Muscle layer of colon (tissue), 2 donors: Measurements from ENCODE around the gene INS.

Experiments used
- H3K27ac ChIP-seq: one replicate; pipeline ENCODE4 v1.7.0; 2013; ENCODE audit warnings: low read depth, mild to moderate bottlenecking, low read length, moderate library complexity
- H3K27me3 ChIP-seq, 2 donors: one replicate each; pipeline ENCODE4 v1.7.0; 2013; ENCODE audit warnings: low read length in 2 of 2, mild to moderate bottlenecking in 2 of 2; ENCODE audit not compliant: insufficient read depth in 2 of 2, control insufficient read depth in 1 of 2
- H3K36me3 ChIP-seq: one replicate; pipeline ENCODE4 v1.7.0; 2013; ENCODE audit warnings: mild to moderate bottlenecking, low read length; ENCODE audit not compliant: insufficient read depth
- H3K4me1 ChIP-seq: one replicate; pipeline ENCODE4 v1.7.0; 2013; ENCODE audit warnings: mild to moderate bottlenecking, low read length; ENCODE audit not compliant: insufficient read depth
- H3K4me3 ChIP-seq, 2 donors: one replicate each; pipeline ENCODE4 v1.7.0; 2013; ENCODE audit warnings: low read length in 2 of 2, low read depth in 1 of 2, mild to moderate bottlenecking in 1 of 2, moderate library complexity in 1 of 2
- H3K9ac ChIP-seq: one replicate; pipeline ENCODE4 v1.7.0; 2013; ENCODE audit warnings: low read length
- H3K9me3 ChIP-seq: one replicate; pipeline ENCODE4 v1.7.0; 2013; ENCODE audit warnings: mild to moderate bottlenecking, low read length
- donor health status: abdominal sarcoma.
- donor health status: Adenocarcinoma of cecum.

Gene INS

GRCh38 chr11:2203440-2204259, 42.6 kb upstream of the INS start:
- Histone ChIP-seq H3K9me3 (no peaks in the 10 kb centered on the region), H3K4me3 (no peak overlapping the region), H3K9ac (no peak overlapping the region), H3K27me3 (peaks cover 0 to 5% of the 10 kb centered on the region in 2 donors), H3K36me3 (no peaks in the 10 kb centered on the region), H3K4me1 (no peaks in the 10 kb centered on the region), H3K27ac (no peak overlapping the region)

GRCh38 chr11:2202900-2203439, 42.0 kb upstream of the INS start:
- no peaks in the 10 kb centered on the region for H3K9me3 ChIP-seq
- H3K27me3 ChIP-seq: peaks cover 0 to 5% of the 10 kb centered on the region in 2 donors
- no peak overlapping the region for H3K4me3 ChIP-seq
- H3K36me3 ChIP-seq: no peaks in the 10 kb centered on the region
- no peak overlapping the region for H3K9ac ChIP-seq
- H3K4me1 ChIP-seq: no peaks in the 10 kb centered on the region
- no peak overlapping the region for H3K27ac ChIP-seq

- Histone ChIP-seq H3K4me3 (no peak overlapping the region), H3K9me3 (no peaks in the 10 kb centered on the region), H3K36me3 (no peaks in the 10 kb centered on the region), H3K4me1 (no peaks in the 10 kb centered on the region), H3K27ac (no peak overlapping the region), H3K27me3 (peaks cover 0 to 5% of the 10 kb centered on the region in 2 donors), H3K9ac (no peak overlapping the region)
Observed at GRCh38 chr11:2202071-2202899, 41.3 kb upstream of the INS start.

- H3K9ac ChIP-seq: no peak overlapping the region
- H3K4me3 ChIP-seq: no peak overlapping the region
- no peaks in the 10 kb centered on the region for H3K9me3 ChIP-seq
- H3K36me3 ChIP-seq: no peaks in the 10 kb centered on the region
- no peaks in the 10 kb centered on the region for H3K4me1 ChIP-seq
- peaks cover 0 to 7% of the 10 kb centered on the region in 2 donors for H3K27me3 ChIP-seq
- no peak overlapping the region for H3K27ac ChIP-seq
Observed at GRCh38 chr11:2201542-2201941, 40.5 kb upstream of the INS start.

- Histone ChIP-seq H3K27ac (no peak overlapping the region), H3K27me3 (peaks cover 0 to 8% of the 10 kb centered on the region in 2 donors)
Observed at GRCh38 chr11:2200957-2201519, 40.0 kb upstream of the INS start.

GRCh38 chr11:2200536-2200935, 39.5 kb upstream of the INS start:
- H3K9ac ChIP-seq: no peak overlapping the region
- peaks cover 0 to 8% of the 10 kb centered on the region in 2 donors for H3K27me3 ChIP-seq
- no peaks in the 10 kb centered on the region for H3K4me1 ChIP-seq
- H3K4me3 ChIP-seq: no peak overlapping the region
- H3K36me3 ChIP-seq: no peaks in the 10 kb centered on the region
- H3K27ac ChIP-seq: no peak overlapping the region
- no peaks in the 10 kb centered on the region for H3K9me3 ChIP-seq

More at GRCh38 chr11:2200957-2201519, 40.0 kb upstream of the INS start:
- no peaks in the 10 kb centered on the region for H3K9me3 ChIP-seq
- no peaks in the 10 kb centered on the region for H3K36me3 ChIP-seq
- H3K9ac ChIP-seq: no peak overlapping the region
- H3K4me1 ChIP-seq: no peaks in the 10 kb centered on the region
- H3K4me3 ChIP-seq: no peak overlapping the region

GRCh38 chr11:2199466-2200341, 38.7 kb upstream of the INS start:
- H3K9ac ChIP-seq: no peak overlapping the region
- no peak overlapping the region for H3K4me3 ChIP-seq
- no peaks in the 10 kb centered on the region for H3K36me3 ChIP-seq
- peaks cover 0 to 8% of the 10 kb centered on the region in 2 donors for H3K27me3 ChIP-seq
- H3K9me3 ChIP-seq: no peaks in the 10 kb centered on the region
- no peak overlapping the region for H3K27ac ChIP-seq
- H3K4me1 ChIP-seq: no peaks in the 10 kb centered on the region

GRCh38 chr11:2198621-2199365, 37.8 kb upstream of the INS start:
- Histone ChIP-seq H3K9ac (no peak overlapping the region), H3K27ac (no peak overlapping the region), H3K9me3 (no peaks in the 10 kb centered on the region), H3K36me3 (no peaks in the 10 kb centered on the region), H3K27me3 (peaks cover 0 to 7% of the 10 kb centered on the region in 2 donors), H3K4me1 (no peaks in the 10 kb centered on the region), H3K4me3 (no peak overlapping the region)

- H3K9me3 ChIP-seq: no peaks in the 10 kb centered on the region
- H3K4me3 ChIP-seq: no peak overlapping the region
- H3K4me1 ChIP-seq: no peaks in the 10 kb centered on the region
- H3K9ac ChIP-seq: no peak overlapping the region
- H3K27ac ChIP-seq: no peak overlapping the region
- no peaks in the 10 kb centered on the region for H3K36me3 ChIP-seq
- H3K27me3 ChIP-seq: peaks cover 0 to 3% of the 10 kb centered on the region in 2 donors
Observed at GRCh38 chr11:2197771-2198520, 36.9 kb upstream of the INS start.
